Activated CD4-positive, alpha-beta T cell treated with anti-CD3 and anti-CD28 coated beads, Interleukin-2, amount 10 ng/mL, durations not matched to agents 7 days and 5 days (primary cell): ENCODE data around the gene PLA2G4B. TPM values are rescaled to one million over a fixed set of nuclear protein-coding genes. Genes with fewer than 3 reads are reported as not detected.

Experiments used
- CTCF ChIA-PET: fragments of 350-600 bp; sonication (Branson Sonifier 250); formaldehyde crosslinking; loops from one replicate; lab custom pipeline; 2021; ENCODE audit warnings: antibody characterized with exemption; lab: Charles Lee
- POLR2A ChIA-PET: fragments of 350-600 bp; sonication (Branson Sonifier 250); formaldehyde crosslinking; loops from one replicate; lab custom pipeline; 2021; ENCODE audit warnings: antibody characterized with exemption; lab: Charles Lee
- DNase-seq: peaks from one replicate; pipeline ENCODE4 v3.0.0-alpha.2; 2020
- H3K27ac Mint-ChIP-seq: one replicate; pipeline ENCODE4 v1.8.0; 2021; ENCODE audit warnings: mild to moderate bottlenecking, moderate library complexity, mixed read lengths
- H3K27me3 Mint-ChIP-seq: one replicate; pipeline ENCODE4 v1.8.0; 2021; ENCODE audit warnings: mixed read lengths
- H3K36me3 Mint-ChIP-seq: one replicate; pipeline ENCODE4 v1.8.0; 2021; ENCODE audit warnings: low read depth, mixed read lengths
- H3K4me1 Mint-ChIP-seq: one replicate; pipeline ENCODE4 v1.8.0; 2021; ENCODE audit warnings: mixed read lengths
- H3K4me3 Mint-ChIP-seq: one replicate; pipeline ENCODE4 v1.8.0; 2021; ENCODE audit warnings: mild to moderate bottlenecking, moderate library complexity, mixed read lengths
- H3K9me3 Mint-ChIP-seq: one replicate; pipeline ENCODE4 v1.8.0; 2021; ENCODE audit warnings: mixed read lengths
- total RNA-seq, 2 experiments: library from RNA; stranded (reverse); gene quantifications; one replicate each; pipeline ENCODE4 v1.2.3, GENCODE V29; 2021

PLA2G4B gene
- total RNA-seq: 10 to 100 TPM; 10.5 to 17.0 TPM

DNA sequence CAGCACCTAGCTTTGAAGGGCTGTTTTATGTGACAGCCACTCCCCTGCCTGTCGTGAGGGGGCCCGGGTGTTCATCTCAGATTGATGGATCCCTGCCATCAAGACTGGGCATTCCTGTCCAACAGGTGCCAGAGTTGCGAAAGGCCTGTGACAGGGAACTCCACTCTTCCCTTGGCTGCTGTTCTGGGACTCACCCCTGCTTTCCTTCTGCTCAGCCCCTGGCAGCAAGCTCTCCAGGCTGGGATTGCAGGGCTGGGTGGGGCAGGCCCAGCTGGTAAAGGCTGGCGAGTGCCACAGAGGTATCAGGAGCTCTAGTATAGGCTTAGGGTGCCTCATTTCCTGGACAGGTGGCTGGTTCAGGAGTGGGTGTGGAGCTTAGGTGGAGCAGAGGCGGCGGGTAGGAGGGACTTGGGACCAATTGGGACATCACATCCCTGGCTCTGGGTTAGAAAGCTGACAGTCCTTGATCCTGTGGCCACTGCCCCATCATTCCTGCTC is at the start of gene PLA2G4B:
TSS of gene PLA2G4B (plus strand) at position 448 of the 498 bp plus-strand sequence. CDS start 67 bp downstream, outside the sequence.
- no peak for DNase-seq
- Mint-ChIP-seq H3K27ac (no peak within 1 kb of the TSS), H3K9me3 (no peaks in the 10 kb centered on the region), H3K27me3 (no peaks in the 10 kb centered on the region), H3K36me3 (peaks cover 4% of the 10 kb centered on the region), H3K4me1 (peaks cover 7% of the 10 kb centered on the region), H3K4me3 (no peak within 1 kb of the TSS)
- ChIA-PET POLR2A (no interaction called here), CTCF (interaction anchor here (0.6 to 1.4 kb wide), 5 partner anchors 15 to 222 kb away, joined by 3 to 4 read pairs (median 3); partner anchors contain the start of gene MAPKBP1)

DNA sequence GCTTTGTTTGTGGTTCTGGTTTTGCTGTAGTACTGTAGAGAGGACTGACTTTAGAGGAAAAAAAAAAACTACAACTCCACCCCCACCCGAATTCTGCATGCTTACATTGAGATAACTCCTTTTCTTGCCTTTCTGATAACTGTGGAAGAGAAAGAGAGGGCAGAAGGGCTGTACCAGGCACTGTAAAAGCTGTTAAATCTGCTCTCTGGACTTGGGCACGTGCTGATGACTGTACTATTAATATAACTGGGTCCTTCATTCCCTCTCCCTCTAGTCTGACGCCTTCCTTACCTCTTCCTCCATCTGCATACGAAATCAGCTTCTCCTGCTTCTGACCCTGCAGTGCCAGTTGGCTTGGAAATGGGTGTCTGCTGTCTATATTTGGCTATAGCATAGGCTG is 49.4 kb upstream of the PLA2G4B start:
- Mint-ChIP-seq H3K9me3 (no peaks in the 10 kb centered on the region), H3K4me1 (peaks cover 46% of the 10 kb centered on the region), H3K36me3 (no peaks in the 10 kb centered on the region), H3K27me3 (no peaks in the 10 kb centered on the region), H3K27ac (no peak overlapping the region), H3K4me3 (no peak overlapping the region)
- CTCF ChIA-PET: interaction anchor here (0.6 to 1.9 kb wide), 5 partner anchors 15 to 193 kb away, joined by 3 to 15 read pairs (median 4); partner anchors contain the start of gene MAPKBP1
- no peak for DNase-seq
- POLR2A ChIA-PET: no interaction called here

DNA sequence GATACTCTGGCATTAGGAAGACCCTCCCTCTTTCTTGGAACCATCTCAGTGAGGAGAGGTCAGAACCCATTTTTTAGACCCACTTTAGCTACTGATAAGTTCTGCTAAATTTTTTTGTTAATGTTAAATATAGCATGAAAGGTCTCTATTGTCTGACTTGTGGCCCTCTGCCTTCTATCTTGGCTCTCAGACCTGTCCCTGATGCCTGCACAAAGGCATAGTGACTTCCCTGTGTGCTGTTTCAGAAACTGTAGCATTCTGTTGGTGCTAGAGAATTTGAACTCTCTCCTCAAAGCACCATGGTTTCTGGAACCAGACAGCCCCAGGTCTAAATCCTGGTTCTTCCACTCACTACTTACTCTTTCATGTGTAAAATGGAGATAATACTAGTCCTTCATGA is 49.0 kb upstream of the PLA2G4B start:
- no peak overlapping the region for H3K4me3 Mint-ChIP-seq
- peaks cover 47% of the 10 kb centered on the region for H3K4me1 Mint-ChIP-seq
- DNase-seq: no peak
- ChIA-PET POLR2A (no interaction called here), CTCF (interaction anchor here (0.6 to 1.9 kb wide), 6 partner anchors 15 to 149 kb away, joined by 3 to 15 read pairs (median 3); partner anchors contain the start of gene MAPKBP1)
- H3K9me3 Mint-ChIP-seq: no peaks in the 10 kb centered on the region
- H3K36me3 Mint-ChIP-seq: no peaks in the 10 kb centered on the region
- H3K27ac Mint-ChIP-seq: no peak overlapping the region
- H3K27me3 Mint-ChIP-seq: no peaks in the 10 kb centered on the region

DNA sequence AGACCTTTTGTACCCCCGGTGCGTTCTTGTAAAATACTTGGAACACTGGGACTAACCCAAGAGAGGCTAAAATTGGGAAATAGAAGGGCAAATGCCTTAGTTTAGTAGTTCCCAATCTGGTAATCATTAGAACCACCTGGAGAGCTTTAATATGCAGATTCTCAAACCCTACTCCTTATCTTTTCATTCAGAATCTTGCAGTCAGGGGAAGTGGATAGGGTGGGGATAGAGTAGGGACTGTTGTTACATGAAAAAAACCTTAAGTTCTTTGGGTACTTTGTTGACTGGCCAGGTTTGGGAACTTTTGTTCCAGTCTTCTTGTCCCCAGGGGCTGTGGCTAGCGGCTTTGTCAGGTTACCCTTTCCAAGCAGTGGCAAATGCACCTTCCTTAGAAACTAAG is 48.5 kb upstream of the PLA2G4B start:
- no peak for DNase-seq
- H3K9me3 Mint-ChIP-seq: no peaks in the 10 kb centered on the region
- ChIA-PET CTCF (interaction anchor here (0.6 to 1.9 kb wide), 3 partner anchors 16 to 42 kb away, joined by 3 to 15 read pairs (median 3); partner anchors contain the start of gene MAPKBP1), POLR2A (interaction anchor here (0.7 kb wide), 1 partner anchor 13 kb away, joined by 3 read pairs; no protein-coding TSS in a partner anchor)
- H3K27ac Mint-ChIP-seq: no peak overlapping the region
- no peak overlapping the region for H3K4me3 Mint-ChIP-seq
- no peaks in the 10 kb centered on the region for H3K27me3 Mint-ChIP-seq
- no peaks in the 10 kb centered on the region for H3K36me3 Mint-ChIP-seq
- H3K4me1 Mint-ChIP-seq: peaks cover 49% of the 10 kb centered on the region

DNA sequence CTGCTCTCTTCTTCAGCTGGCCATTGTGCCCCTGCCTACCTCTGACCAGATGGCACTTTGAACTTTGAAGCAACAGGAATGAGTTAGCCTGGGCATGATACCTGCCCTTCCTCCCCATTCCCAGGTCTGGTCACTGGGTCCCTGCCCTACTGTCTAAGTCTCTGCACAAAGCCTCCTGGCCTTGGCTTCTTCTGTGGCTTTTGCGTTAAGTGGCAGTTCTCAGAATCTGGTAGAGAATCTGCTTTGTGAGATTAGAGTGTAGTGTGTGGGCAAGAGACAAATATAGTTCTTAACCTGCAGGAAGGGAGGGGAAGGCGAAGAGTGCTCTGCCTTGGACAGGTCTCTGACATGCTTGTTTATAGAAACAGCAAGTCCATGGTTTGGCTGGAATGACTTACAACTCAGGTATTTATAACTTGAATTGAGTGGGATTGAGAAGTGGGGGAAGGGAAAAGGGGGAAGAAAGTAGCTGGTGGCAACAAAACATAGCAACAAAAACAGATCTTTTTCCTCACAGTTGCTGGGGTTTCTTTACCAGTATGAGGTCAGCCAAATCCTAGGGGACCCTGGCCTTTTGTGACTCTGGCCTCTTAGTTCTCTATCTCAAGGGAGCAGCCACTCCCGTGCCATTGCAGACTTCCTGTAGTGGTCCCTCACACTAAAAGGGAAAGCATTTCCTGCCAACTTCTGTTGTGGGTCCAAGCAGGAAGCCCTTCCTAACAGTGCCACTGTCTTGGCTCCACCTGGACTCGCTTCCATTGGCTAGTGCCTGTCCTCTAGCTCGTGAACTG is 47.7 kb upstream of the PLA2G4B start:
- Mint-ChIP-seq H3K36me3 (no peaks in the 10 kb centered on the region), H3K4me1 (peaks cover 53% of the 10 kb centered on the region), H3K9me3 (no peaks in the 10 kb centered on the region), H3K27me3 (no peaks in the 10 kb centered on the region), H3K27ac (peak overlapping the region; percentile 84), H3K4me3 (peak overlapping the region; percentile 50)
- CTCF ChIA-PET: interaction anchor here (1.3 to 2.0 kb wide), 2 partner anchors 16 to 20 kb away, joined by 5 to 9 read pairs; partner anchors contain the start of gene MAPKBP1
- POLR2A ChIA-PET: interaction anchor here (0.7 to 1.0 kb wide), 3 partner anchors 14 to 985 kb away, joined by 3 to 5 read pairs (median 3); no protein-coding TSS in a partner anchor
- DNase-seq: no peak

DNA sequence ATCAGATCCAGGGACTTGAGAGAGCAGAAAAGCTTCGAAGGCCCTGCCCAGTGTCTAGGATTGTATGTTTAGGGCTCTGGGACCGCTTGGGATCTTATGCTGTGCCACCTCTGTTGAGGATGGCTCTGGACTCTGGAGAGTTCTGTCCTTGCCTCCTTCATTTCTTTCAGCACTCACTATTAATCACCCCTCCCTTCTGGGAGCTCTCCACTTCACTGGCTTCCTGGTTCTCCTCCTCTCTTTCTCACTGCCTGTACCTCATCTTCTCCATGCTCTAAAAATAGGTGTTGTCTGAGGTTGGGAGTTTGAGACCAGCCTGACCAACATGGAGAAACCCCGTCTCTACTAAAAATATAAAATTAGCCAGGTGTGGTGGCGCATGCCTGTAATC is 47.1 kb upstream of the PLA2G4B start:
- no peaks in the 10 kb centered on the region for H3K27me3 Mint-ChIP-seq
- POLR2A ChIA-PET: interaction anchor here (0.7 to 1.0 kb wide), 2 partner anchors 19 to 985 kb away, joined by 3 to 5 read pairs; no protein-coding TSS in a partner anchor
- peak overlapping the region; percentile 84 for H3K27ac Mint-ChIP-seq
- no peak overlapping the region for H3K4me3 Mint-ChIP-seq
- no peaks in the 10 kb centered on the region for H3K9me3 Mint-ChIP-seq
- no peaks in the 10 kb centered on the region for H3K36me3 Mint-ChIP-seq
- CTCF ChIA-PET: interaction anchor here (0.7 to 2.0 kb wide), 3 partner anchors 17 to 32 kb away, joined by 3 to 9 read pairs (median 5); partner anchors contain the start of gene MAPKBP1
- DNase-seq: no peak
- H3K4me1 Mint-ChIP-seq: peaks cover 59% of the 10 kb centered on the region

DNA sequence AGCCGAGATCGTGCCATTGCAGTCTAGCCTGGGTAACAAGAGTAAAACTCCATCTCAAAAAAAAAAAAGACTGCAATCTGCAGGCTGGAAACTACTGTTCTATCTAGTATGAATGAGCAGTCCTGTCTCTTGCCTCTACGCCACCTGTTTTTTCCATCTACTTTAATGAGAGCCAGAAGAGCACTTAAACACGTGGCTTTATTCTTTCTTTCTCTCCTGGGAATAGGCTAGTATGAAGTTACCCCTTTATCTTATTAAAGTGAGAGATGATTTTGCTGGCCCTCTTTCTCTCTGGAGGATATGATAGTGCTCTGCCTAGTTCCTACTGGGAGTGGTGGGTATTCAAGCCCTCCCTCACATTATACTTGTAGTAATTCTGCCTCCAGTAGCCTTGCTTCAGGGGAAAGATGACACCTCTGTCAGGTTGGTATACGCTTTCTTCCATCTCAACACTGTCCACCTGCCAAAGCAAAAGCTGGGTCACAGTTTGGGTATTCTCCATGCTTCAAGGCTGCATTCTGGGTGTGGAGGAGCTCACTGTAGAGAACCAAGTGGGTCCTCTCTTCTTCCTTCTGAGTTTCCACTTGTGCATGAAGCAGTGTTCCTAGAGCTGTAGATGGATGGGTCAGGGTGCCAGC is 46.5 kb upstream of the PLA2G4B start:
- DNase-seq: no peak
- Mint-ChIP-seq H3K9me3 (no peaks in the 10 kb centered on the region), H3K4me3 (no peak overlapping the region), H3K36me3 (no peaks in the 10 kb centered on the region), H3K4me1 (peaks cover 63% of the 10 kb centered on the region), H3K27me3 (no peaks in the 10 kb centered on the region), H3K27ac (peak overlapping the region; percentile 60)
- POLR2A ChIA-PET: interaction anchor here (0.7 kb wide), 1 partner anchor 986 kb away, joined by 5 read pairs; no protein-coding TSS in a partner anchor
- CTCF ChIA-PET: interaction anchor here (0.7 to 2.0 kb wide), 7 partner anchors 9 to 32 kb away, joined by 3 to 9 read pairs (median 3); partner anchors contain the start of gene MAPKBP1

DNA sequence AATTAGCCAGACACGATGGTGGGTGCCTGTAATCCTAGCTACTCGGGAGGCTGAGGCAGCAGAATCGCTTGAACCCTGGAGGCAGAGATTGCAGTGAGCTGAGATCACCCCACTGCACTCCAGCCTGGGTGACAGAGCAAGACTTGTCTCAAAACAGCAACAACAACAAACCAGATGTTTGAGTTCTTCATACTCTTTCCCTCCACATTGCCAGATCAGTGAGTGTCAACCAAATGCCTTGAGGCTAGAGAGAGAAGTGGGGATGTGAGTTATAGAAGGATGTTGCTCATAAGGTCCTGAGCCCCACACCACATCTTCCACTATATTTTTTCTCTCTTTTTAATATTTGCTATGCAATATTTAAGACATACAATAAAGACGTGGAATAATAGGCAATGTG is 44.6 kb upstream of the PLA2G4B start:
- peaks cover 58% of the 10 kb centered on the region for H3K4me1 Mint-ChIP-seq
- H3K36me3 Mint-ChIP-seq: no peaks in the 10 kb centered on the region
- no peak for DNase-seq
- H3K9me3 Mint-ChIP-seq: no peaks in the 10 kb centered on the region
- ChIA-PET POLR2A (no interaction called here), CTCF (interaction anchor here (0.5 to 1.0 kb wide), 3 partner anchors 9 to 333 kb away, joined by 3 to 5 read pairs (median 3); partner anchors contain the start of gene MAPKBP1)
- no peaks in the 10 kb centered on the region for H3K27me3 Mint-ChIP-seq
- H3K4me3 Mint-ChIP-seq: no peak overlapping the region
- H3K27ac Mint-ChIP-seq: no peak overlapping the region

DNA sequence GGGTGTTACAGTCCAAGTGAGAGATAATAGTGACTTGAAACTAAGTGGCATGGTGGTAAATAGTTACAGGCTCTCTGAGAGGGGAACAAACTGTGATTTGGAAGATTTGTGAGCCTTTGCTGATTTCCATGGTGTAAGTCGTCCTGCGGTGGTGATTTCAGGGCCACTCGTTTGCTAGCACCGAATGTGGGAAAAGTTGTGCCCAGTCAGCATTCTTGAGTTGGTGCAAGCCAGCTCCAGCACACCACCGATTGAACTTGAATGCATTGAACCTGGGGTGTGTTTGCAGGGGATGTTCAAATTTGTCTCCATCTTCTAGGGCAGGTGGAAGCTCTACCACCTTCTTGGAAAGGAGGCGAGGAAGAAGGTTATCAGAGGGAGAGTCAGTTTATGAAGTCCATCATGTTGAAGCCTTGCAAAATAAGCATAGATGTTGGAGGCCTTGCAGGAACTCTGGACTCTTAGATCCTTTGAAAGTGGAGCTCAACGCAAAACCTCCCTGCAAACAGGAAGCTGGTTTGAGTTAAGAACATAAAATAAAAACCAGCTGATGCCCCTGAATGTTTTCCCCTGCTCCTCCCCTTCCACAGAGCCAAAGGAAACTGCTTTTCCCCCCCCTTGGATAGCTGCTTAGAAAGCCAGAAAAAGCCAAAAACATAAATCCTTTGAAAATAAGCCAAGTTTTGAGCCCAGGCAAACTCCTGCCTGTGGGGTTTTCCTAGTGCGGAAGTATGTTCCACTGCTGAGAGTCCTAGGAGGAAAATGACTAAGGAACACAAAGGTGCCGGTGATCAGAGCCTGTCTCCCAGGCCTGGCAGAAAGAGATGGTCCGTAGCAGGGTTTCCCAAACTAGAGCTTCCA is 42.4 kb upstream of the PLA2G4B start:
- no peak for DNase-seq
- no peaks in the 10 kb centered on the region for H3K9me3 Mint-ChIP-seq
- peaks cover 37% of the 10 kb centered on the region for H3K4me1 Mint-ChIP-seq
- no peaks in the 10 kb centered on the region for H3K27me3 Mint-ChIP-seq
- POLR2A ChIA-PET: interaction anchor here (0.6 kb wide), 1 partner anchor 8 kb away, joined by 3 read pairs; no protein-coding TSS in a partner anchor
- peaks cover 4% of the 10 kb centered on the region for H3K36me3 Mint-ChIP-seq
- CTCF ChIA-PET: interaction anchor here (1.2 kb wide), 2 partner anchors 19 to 22 kb away, joined by 3 to 4 read pairs; partner anchors contain the start of gene MAPKBP1
- peak overlapping the region; percentile 21 for H3K27ac Mint-ChIP-seq
- no peak overlapping the region for H3K4me3 Mint-ChIP-seq

GRCh38 chr15:41797201-41797944 is 41.3 kb upstream of the PLA2G4B start:
- peaks cover 10% of the 10 kb centered on the region for H3K36me3 Mint-ChIP-seq
- H3K4me3 Mint-ChIP-seq: no peak overlapping the region
- no peak overlapping the region for H3K27ac Mint-ChIP-seq
- ChIA-PET POLR2A (interaction anchor here (0.6 kb wide), 1 partner anchor 9 kb away, joined by 3 read pairs; no protein-coding TSS in a partner anchor), CTCF (interaction anchor here (0.6 to 1.2 kb wide), 3 partner anchors 20 to 63 kb away, joined by 3 to 4 read pairs (median 4); partner anchors contain the start of gene MAPKBP1)
- no peaks in the 10 kb centered on the region for H3K27me3 Mint-ChIP-seq
- DNase-seq: no peak
- peaks cover 25% of the 10 kb centered on the region for H3K4me1 Mint-ChIP-seq
- H3K9me3 Mint-ChIP-seq: no peaks in the 10 kb centered on the region
